Effector memory CD8-positive, alpha-beta T cell (primary cell): Measurements from ENCODE around the gene NDUFAF7.
"Not testable (repeated sequence)": the region's sequence is repeated elsewhere in the genome, so short reads cannot be mapped to it uniquely, and the experiment has no call there.

Experiments used
- ATAC-seq: fragments of 150-1000 bp; cut with Tn5 transposase; replicated peaks from 2 replicates; pipeline ENCODE4 v1.10.0; 2021; ENCODE audit warnings: mild to moderate bottlenecking, moderate library complexity
- DNase-seq, 3 experiments: peaks; one replicate each; pipeline ENCODE4 v3.0.0; 2021
- H3K27ac Mint-ChIP-seq, 2 donors: one replicate each; pipeline ENCODE4 v1.8.0; 2022; ENCODE audit warnings: mild to moderate bottlenecking in 2 of 2, mixed read lengths in 2 of 2, moderate library complexity in 2 of 2
- H3K27me3 Mint-ChIP-seq, 2 donors: one replicate each; pipeline ENCODE4 v1.8.0; 2022; ENCODE audit warnings: mixed read lengths in 2 of 2
- H3K36me3 Mint-ChIP-seq: one replicate; pipeline ENCODE4 v1.8.0; 2022; ENCODE audit warnings: mild to moderate bottlenecking, moderate library complexity, mixed read lengths; ENCODE audit not compliant: insufficient read depth
- H3K4me1 Mint-ChIP-seq, 2 donors: one replicate each; pipeline ENCODE4 v1.8.0; 2022; ENCODE audit warnings: low read depth in 2 of 2, mixed read lengths in 2 of 2
- H3K4me3 Mint-ChIP-seq, 2 donors: one replicate each; pipeline ENCODE4 v1.8.0; 2022; ENCODE audit warnings: mild to moderate bottlenecking in 2 of 2, mixed read lengths in 2 of 2, moderate library complexity in 2 of 2
- H3K9me3 Mint-ChIP-seq, 2 donors: one replicate each; pipeline ENCODE4 v1.8.0; 2022; ENCODE audit warnings: mixed read lengths in 2 of 2

The NDUFAF7 gene

GRCh38 chr2:37276291-37276690 lies 44.8 kb downstream of the NDUFAF7 start:
- Mint-ChIP-seq H3K4me1 (no peaks in the 10 kb centered on the region), H3K4me3 (no peak overlapping the region), H3K27ac (peak overlapping the region in 1 of 2 donors; percentile 29), H3K27me3 (no peaks in the 10 kb centered on the region), H3K9me3 (no peaks in the 10 kb centered on the region), H3K36me3 (peaks cover 44% of the 10 kb centered on the region)
- ATAC-seq (no peak), DNase-seq (no peak)

DNA sequence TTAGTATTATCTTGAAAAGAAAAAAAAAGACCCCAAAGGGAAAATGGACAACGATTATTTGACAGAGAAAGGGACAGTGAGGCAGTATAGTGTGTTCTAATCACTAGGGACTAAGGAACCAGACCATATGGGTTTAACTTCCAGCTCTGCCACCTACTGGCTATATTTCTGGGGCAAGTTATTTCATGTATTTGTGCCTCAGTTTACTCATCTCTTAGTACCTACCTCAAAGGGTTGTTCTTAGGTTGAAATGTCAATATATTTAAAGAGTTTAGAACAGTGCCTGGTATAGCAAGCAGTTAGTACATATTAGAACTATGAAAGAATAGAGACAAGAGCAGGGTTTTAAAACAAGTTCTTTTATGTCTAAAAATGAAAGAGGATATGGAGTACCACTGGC lies 50.5 kb downstream of the NDUFAF7 start:
- Mint-ChIP-seq H3K4me3 (no peak overlapping the region), H3K27me3 (no peaks in the 10 kb centered on the region), H3K4me1 (no peaks in the 10 kb centered on the region), H3K27ac (peak overlapping the region in 1 of 2 donors; percentile 14), H3K36me3 (peaks cover 45% of the 10 kb centered on the region), H3K9me3 (no peaks in the 10 kb centered on the region)
- DNase-seq (no peak), ATAC-seq (no peak)

DNA sequence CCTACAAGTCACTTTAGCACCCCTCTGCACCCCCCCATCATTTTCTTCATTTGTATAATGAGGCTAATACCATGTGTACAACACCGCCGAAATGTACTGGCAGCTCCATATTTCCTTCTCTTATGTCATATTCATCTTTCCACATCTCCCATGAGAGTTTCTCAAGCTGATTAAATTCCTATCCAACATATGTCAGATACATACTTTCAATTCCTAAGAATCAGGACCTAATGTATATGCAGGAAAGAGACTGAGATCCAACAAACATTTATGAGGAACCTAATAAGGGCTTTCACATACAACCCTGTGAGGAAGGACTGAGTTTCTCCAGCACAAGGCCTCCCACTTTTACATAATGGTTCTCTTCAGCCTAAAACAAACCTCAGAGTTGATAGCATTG lies 51.3 kb downstream of the NDUFAF7 start:
- no peak for DNase-seq
- no peak overlapping the region for H3K4me3 Mint-ChIP-seq
- ATAC-seq, result no peak
- H3K27ac Mint-ChIP-seq, result no peak overlapping the region
- H3K27me3 Mint-ChIP-seq, result no peaks in the 10 kb centered on the region
- H3K4me1 Mint-ChIP-seq, result no peaks in the 10 kb centered on the region
- peaks cover 45% of the 10 kb centered on the region for H3K36me3 Mint-ChIP-seq
- no peaks in the 10 kb centered on the region for H3K9me3 Mint-ChIP-seq

DNA sequence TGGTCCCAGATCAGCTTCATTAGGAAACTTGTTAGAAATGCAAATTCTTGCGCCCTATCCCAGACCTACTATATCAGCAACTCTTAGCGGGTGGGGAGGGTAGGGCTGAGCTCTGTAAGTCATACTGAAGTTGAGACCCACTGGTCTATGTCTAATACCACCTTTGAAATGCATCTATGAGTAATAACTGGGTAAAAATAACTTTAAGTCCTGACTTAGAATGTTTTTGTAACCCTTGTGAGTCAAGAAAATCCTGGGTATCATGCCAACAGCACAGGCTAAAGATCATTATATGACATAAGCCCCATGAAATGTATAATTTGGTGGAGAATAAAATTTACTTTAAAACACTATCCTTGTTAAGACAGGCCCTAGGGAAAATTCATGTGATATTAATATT lies 51.7 kb downstream of the NDUFAF7 start:
- Mint-ChIP-seq H3K27me3 (no peaks in the 10 kb centered on the region), H3K27ac (no peak overlapping the region), H3K36me3 (peaks cover 41% of the 10 kb centered on the region), H3K9me3 (no peaks in the 10 kb centered on the region), H3K4me3 (no peak overlapping the region), H3K4me1 (no peaks in the 10 kb centered on the region)
- ATAC-seq, result no peak
- DNase-seq, result no peak

GRCh38 chr2:37284381-37284780 lies 52.9 kb downstream of the NDUFAF7 start:
- Mint-ChIP-seq H3K36me3 (peaks cover 39% of the 10 kb centered on the region), H3K4me1 (no peaks in the 10 kb centered on the region), H3K27me3 (no peaks in the 10 kb centered on the region), H3K4me3 (no peak overlapping the region), H3K9me3 (no peaks in the 10 kb centered on the region), H3K27ac (no peak overlapping the region)
- no peak for ATAC-seq
- no peak for DNase-seq

DNA sequence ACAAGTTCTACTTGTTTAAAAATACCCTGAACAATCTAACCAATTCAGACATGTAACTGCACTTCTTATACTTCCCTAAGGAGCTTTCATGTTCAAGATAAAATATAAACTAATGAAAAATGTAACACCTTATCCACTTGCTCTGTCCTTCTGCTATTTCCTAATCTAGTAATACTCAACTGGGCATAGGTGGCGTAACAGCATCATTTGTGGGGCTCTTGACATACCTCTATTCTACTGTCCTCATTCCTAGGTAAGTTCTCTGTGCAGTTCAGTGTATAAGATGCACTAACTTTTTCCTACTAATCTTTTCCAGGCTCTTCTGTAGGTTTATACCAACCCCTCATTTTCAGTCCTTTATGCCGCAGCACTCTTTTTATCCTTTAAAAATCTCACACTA lies 56.5 kb downstream of the NDUFAF7 start:
- Mint-ChIP-seq H3K4me1 (no peaks in the 10 kb centered on the region), H3K36me3 (peaks cover 46% of the 10 kb centered on the region), H3K27ac (no peak overlapping the region), H3K9me3 (no peaks in the 10 kb centered on the region), H3K27me3 (no peaks in the 10 kb centered on the region), H3K4me3 (no peak overlapping the region)
- ATAC-seq, result no peak
- no peak for DNase-seq

- Mint-ChIP-seq H3K27me3 (no peaks in the 10 kb centered on the region), H3K27ac (no peak overlapping the region), H3K36me3 (peaks cover 31% of the 10 kb centered on the region), H3K4me3 (no peak overlapping the region), H3K4me1 (peaks cover 0 to 6% of the 10 kb centered on the region in 2 donors), H3K9me3 (no peaks in the 10 kb centered on the region)
- no peak for DNase-seq
- no peak for ATAC-seq
These were observed 60.2 kb downstream of the NDUFAF7 start for GRCh38 chr2:37291680-37292079.

DNA sequence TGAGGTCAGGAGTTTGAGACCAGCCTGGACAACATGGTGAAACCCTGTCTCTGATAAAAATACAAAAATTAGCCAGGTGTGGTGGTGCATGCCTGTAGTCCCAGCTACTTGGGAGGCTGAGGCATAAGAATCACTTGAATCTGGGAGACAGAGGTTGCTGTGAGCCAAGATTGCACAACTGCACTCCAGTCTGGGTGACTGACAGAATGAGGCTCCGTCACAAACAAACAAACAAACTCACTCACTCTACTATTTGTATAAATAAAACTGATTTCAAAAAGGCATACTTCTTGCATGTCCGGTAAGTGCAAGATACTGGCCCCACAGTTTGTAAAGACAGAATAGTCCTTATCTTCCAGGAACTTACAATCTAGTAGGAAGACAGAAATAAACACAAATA lies 63.4 kb downstream of the NDUFAF7 start:
- not testable (repeated sequence) for H3K27ac Mint-ChIP-seq, ATAC-seq, H3K9me3 Mint-ChIP-seq, H3K27me3 Mint-ChIP-seq, DNase-seq, H3K4me3 Mint-ChIP-seq
- peaks cover 0 to 11% of the 10 kb centered on the region in 2 donors for H3K4me1 Mint-ChIP-seq
- peaks cover 23% of the 10 kb centered on the region for H3K36me3 Mint-ChIP-seq

GRCh38 chr2:37295469-37296073 lies 64.1 kb downstream of the NDUFAF7 start:
- Mint-ChIP-seq H3K4me3 (no peak overlapping the region), H3K27me3 (no peaks in the 10 kb centered on the region), H3K36me3 (peaks cover 17% of the 10 kb centered on the region), H3K9me3 (no peaks in the 10 kb centered on the region), H3K27ac (no peak overlapping the region), H3K4me1 (peaks cover 0 to 14% of the 10 kb centered on the region in 2 donors)
- DNase-seq (no peak), ATAC-seq (no peak)

- ATAC-seq (no peak), DNase-seq (no peak)
- H3K27me3 Mint-ChIP-seq, result no peaks in the 10 kb centered on the region
- peaks cover 9% of the 10 kb centered on the region for H3K36me3 Mint-ChIP-seq
- H3K27ac Mint-ChIP-seq, result no peak overlapping the region
- H3K4me3 Mint-ChIP-seq, result no peak overlapping the region
- H3K9me3 Mint-ChIP-seq, result no peaks in the 10 kb centered on the region
- H3K4me1 Mint-ChIP-seq, result peaks cover 4 to 14% of the 10 kb centered on the region in 2 donors
These were observed 66.2 kb downstream of the NDUFAF7 start for GRCh38 chr2:37297632-37298031.
